Measurements from ENCODE around the gene MAP3K4.
A peak's percentile ranks its signal among the peaks of the same experiment; 100 is the strongest.

The MAP3K4 gene, protein sequence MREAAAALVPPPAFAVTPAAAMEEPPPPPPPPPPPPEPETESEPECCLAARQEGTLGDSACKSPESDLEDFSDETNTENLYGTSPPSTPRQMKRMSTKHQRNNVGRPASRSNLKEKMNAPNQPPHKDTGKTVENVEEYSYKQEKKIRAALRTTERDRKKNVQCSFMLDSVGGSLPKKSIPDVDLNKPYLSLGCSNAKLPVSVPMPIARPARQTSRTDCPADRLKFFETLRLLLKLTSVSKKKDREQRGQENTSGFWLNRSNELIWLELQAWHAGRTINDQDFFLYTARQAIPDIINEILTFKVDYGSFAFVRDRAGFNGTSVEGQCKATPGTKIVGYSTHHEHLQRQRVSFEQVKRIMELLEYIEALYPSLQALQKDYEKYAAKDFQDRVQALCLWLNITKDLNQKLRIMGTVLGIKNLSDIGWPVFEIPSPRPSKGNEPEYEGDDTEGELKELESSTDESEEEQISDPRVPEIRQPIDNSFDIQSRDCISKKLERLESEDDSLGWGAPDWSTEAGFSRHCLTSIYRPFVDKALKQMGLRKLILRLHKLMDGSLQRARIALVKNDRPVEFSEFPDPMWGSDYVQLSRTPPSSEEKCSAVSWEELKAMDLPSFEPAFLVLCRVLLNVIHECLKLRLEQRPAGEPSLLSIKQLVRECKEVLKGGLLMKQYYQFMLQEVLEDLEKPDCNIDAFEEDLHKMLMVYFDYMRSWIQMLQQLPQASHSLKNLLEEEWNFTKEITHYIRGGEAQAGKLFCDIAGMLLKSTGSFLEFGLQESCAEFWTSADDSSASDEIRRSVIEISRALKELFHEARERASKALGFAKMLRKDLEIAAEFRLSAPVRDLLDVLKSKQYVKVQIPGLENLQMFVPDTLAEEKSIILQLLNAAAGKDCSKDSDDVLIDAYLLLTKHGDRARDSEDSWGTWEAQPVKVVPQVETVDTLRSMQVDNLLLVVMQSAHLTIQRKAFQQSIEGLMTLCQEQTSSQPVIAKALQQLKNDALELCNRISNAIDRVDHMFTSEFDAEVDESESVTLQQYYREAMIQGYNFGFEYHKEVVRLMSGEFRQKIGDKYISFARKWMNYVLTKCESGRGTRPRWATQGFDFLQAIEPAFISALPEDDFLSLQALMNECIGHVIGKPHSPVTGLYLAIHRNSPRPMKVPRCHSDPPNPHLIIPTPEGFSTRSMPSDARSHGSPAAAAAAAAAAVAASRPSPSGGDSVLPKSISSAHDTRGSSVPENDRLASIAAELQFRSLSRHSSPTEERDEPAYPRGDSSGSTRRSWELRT (N-terminal part only)

GRCh38 chr6:160991406-160992060, at the start of gene MAP3K4:
TSS of gene MAP3K4 (plus strand) at chr6:160991769. CDS start at chr6:160991932, 163 bp downstream.
- DNase-seq: peak; percentile 76 to 94 (median 90)

DNA sequence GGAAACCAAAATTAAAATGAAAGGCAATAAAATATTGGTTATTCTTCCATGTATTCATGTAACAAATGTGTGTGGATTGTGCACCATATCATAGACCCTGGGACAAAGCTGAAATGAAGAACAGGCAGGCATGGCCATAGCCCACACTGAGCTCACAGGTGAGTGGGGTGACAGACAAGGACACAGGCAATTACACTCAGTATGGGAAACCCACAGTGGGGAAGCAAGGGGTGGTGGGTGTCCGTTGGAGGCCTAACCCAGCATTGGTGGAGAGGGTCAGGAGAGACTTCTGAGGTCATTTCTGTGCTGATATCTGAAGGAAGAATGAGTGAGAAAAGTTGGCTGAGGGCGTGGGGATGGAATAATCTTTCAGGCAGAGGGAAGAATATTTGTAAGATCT, 47.6 kb upstream of the MAP3K4 start:
- DNase-seq: no peak

DNA sequence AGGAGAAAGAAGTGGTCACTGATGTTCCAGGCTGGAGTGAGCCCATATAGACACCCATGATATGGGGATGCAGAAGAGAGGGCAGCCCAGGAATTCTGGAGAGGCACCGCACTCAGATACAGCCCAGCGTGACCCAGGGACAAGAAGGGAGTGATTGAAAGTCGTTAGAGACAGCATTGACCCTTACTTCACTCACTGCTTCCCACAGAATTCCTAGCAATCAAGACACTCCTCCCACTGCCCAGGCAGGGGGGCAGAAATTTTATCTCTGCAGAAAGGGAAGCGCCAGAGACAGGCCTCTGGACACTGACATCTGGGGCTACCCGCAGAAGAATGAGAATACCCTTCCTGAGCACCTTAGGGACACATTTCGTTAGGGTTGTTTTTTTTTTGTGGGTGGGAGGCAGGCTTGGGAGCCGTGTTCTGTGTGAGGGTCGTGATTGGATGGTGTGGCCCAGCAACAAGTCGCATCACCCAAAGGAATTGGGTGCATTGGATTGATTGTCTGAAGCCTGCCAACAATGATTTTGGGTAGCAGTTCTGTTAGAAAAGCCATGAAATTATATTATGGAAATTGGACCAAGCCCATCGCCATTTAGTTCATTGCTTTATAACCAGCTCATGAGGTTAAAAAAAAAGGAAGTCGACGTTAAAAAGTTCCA, 45.9 kb upstream of the MAP3K4 start:
- no peak for DNase-seq

DNA sequence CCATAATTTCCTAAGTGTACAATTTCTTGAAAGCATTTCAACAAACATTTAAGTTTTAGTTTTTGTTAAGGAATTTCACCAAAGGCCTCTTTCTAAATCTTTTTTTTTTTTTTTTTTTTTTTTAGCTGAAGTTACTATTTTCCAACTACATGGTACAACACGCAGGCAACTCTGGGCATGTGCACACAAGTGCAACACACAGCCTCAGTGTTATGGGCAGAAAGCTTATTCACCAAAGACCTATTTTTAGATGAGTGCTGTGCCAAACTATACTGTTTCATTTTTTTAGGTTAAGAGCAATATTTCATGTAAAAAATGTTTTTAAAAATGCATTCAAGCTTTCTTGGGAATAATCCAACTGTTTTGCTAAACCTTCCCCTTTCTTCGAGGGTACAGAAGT, 42.0 kb upstream of the MAP3K4 start:
- no peak for DNase-seq

DNA sequence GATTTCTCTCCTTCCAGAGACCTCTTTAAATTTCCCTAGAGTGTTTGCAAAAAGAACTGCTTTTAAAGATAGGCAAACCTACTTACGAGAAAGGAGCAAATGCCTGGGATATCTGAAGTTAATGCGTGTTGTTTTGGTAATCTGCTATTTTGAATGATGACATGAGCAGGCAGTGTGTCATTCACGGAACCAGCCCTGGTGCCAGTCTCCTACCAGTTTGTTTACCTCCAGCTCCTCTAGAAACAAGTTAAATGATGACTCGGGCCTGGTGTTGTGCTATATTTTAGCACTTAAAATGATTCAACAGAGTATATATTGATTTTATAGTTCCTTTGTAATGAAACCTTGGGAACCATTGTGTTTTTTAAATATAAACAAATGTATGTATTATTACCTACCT, 41.1 kb upstream of the MAP3K4 start:
- DNase-seq: peak in 1 of 3 experiments; percentile 35

DNA sequence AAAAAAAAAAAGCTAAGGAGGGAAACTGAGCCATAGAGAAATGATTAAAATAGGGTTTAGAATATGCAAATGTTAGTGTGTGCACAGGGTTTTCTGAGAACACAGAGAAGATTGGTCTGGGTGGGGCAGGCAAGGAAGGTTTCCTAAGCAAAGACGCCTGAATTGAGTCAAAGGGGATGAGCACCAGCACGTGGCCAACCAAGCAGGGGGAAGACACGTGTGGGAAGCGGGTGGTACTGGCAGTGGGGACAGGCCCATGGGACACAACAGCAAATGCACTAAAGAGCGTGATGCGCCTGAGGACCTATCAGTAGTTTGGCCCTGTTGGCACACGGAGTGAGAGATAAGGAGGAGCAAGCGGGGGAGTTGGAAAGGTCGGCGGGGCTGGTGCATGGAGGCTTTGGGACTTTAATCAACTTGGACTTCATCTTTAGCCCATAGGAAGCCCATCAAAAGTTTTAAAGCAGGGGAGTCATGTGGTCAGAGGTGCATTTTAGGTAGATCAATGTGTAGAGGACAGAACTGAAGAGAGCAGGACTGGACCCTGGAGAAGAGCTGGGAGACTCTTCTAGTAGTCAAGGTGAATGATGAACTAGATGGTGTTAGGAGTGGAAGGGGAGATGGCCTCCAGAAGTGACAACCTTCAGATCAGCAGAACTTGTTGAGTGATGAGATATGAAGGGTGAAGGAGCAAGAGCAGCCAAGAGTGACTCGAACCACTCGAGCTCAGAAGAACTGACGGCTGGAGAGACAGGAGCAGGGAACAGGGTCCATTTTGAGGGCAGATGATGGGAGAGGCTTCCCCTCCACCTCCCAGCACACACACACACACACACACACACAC, 40.2 kb upstream of the MAP3K4 start:
- DNase-seq: no peak

DNA sequence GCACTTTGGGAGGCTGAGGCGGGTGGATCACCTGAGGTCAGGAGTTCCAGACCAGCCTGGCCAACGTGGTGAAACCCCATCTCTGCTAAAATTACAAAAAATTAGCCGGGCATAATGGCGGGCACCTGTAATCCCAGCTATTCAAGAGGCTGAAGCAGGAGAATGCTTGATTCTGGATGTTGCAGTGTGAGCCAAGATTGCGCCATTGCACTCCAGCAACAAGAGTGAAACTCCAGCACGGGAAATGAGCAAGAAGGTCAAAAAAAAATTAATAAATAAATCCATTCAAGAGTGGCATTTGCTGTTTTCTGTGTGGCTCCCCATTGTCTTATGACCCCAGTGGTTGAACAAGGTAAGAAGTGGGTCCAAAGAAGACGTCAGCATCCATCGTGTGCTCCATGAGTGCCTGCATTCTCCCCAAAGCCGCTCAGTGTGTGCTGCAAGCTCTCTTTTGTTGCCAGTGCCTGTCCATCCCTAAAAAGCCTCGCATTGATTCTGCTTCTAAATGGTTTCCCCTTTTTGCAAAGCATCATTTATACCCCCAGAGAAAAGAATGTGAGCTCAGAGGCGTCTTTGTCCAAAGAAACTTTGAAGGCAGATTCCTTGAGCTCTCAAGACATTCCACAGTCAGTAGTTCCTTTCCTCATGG, 38.8 kb upstream of the MAP3K4 start:
- DNase-seq: no peak

DNA sequence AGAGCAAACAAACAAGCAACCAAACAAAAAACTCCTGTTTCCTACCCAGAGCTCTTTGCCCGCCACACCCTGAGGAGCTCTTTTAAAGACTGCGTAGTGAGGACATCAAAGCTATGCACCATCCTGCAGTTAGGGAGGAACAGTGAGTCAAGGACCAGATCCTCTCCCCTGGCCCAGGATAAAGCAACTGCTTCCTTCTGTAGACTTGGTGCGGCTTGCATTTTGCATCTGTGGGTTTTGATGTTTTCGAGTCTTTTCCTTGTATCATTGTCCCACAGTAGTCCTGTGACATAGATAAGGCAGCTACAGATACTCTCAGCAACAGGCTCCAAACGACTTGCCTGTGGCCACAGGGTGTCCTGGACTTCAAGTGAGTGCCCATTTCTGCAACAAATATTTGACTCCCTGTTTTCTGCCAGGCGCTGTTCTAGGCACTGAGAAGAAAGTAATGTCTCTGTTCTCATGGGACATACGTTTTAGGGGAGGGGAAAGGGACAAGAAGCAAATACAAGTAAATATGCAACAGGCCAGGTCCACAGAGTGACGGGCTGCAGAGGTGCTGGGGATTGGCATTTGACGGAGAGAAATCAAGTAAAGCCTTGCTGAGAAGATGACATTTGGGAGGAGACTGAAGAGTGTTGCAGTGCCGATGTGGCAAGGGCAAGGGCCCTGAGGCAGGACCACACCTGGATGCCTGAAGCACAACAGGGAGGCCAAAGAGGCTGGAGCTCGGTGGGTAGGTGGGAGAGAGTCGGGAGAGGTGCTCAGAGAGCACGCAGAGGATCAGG, 35.9 kb upstream of the MAP3K4 start:
- DNase-seq: no peak

- DNase-seq: no peak
These were observed 35.1 kb upstream of the MAP3K4 start for GRCh38 chr6:160956300-160957035.

- peak in 1 of 3 experiments; percentile 45 for DNase-seq
These were observed 31.7 kb upstream of the MAP3K4 start for GRCh38 chr6:160959726-160960435.

DNA sequence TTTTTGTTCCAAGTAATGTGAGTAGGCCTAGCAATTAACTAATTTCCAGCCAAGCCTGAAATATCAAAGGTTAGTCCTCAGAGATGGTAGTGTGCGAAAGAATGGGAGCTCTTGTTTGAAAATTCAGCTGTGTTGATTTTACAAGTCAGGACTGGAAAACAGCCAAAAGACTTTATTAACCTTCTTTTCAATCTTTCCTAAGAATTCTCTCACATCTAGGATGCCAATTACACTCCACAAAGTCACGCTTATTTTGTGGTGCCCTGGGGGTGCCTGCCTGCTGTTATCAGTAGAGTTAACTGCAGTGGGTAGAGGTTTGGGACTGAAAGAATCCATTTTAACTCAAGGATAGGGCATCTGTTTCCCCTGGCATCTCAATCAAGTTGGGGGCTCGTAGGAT, 30.7 kb upstream of the MAP3K4 start:
- peak in 1 of 3 experiments; percentile 45 for DNase-seq

GRCh38 chr6:160962835-160963623, 28.5 kb upstream of the MAP3K4 start:
- DNase-seq: no peak

DNA sequence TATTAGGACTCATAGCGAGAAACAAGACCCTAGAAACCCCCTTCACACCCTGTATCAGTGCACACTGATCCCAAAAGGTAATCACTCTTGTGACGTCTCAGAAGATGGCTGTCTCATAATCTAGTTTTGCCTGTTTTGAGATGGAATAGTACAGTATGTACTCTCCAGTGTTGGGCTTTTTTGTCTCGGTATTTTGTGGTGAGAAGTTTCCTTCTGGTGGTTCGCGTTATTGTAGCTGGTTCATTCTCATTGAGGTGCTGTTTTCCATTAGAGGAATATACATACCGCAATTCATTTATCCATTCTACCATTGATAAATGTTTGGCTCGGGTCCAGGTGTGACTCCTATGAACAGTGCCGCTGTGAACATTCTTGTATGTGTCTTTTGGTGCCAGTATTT, 27.9 kb upstream of the MAP3K4 start:
- DNase-seq: peak in 1 of 3 experiments; percentile 48

- DNase-seq: no peak
These were observed 25.7 kb upstream of the MAP3K4 start for GRCh38 chr6:160965893-160966292.

- no peak for DNase-seq
These were observed 24.9 kb upstream of the MAP3K4 start for GRCh38 chr6:160966493-160967229.

DNA sequence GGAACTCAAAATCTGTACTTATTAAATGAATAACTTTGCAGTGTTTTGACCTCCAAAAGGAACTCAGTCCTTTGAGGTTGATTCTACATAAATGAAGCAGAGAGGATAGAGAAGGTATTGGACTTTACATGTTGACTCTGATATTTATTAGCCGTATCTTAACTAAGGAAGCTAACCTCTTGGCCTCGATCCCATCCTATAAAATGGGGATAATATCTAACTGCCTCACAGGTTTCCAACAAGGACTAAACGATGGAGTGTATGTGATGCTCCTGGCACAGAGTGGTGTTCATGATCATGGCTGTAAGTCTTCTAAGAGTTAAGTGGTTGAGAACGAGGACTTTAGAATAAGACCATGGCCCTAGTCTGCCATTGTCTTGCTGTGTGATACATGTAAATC, 24.2 kb upstream of the MAP3K4 start:
- no peak for DNase-seq

GRCh38 chr6:160967833-160968232, 23.7 kb upstream of the MAP3K4 start:
- no peak for DNase-seq

All from NCI-H1417 (cell line).